Measurements from ENCODE around the gene STAT3.

STAT3 gene

GRCh38 chr17:42317266-42317845, 70.9 kb downstream of the STAT3 start:
- no peaks in the 10 kb centered on the region for H3K27me3 ChIP-seq (ENCODE audit: low read depth)
- no peaks in the 10 kb centered on the region for H3K9me3 ChIP-seq
- H3K4me1 ChIP-seq: peaks cover under 1% of the 10 kb centered on the region; the same call in 1 of the 2 replicates
- H3K4me3 ChIP-seq: no peak overlapping the region
- in situ Hi-C loops (cut with MboI; ENCODE audit: low sequenced_read_pairs): no loop called here
- DNase-seq (ENCODE audit: low spot score in 2 of 2): no peak
- peaks cover 35% of the 10 kb centered on the region for H3K36me3 ChIP-seq (replicated peaks)

- in situ Hi-C loops (cut with MboI; ENCODE audit: low sequenced_read_pairs): no loop called here
Observed at GRCh38 chr17:42316755-42317154, 71.5 kb downstream of the STAT3 start.

DNA sequence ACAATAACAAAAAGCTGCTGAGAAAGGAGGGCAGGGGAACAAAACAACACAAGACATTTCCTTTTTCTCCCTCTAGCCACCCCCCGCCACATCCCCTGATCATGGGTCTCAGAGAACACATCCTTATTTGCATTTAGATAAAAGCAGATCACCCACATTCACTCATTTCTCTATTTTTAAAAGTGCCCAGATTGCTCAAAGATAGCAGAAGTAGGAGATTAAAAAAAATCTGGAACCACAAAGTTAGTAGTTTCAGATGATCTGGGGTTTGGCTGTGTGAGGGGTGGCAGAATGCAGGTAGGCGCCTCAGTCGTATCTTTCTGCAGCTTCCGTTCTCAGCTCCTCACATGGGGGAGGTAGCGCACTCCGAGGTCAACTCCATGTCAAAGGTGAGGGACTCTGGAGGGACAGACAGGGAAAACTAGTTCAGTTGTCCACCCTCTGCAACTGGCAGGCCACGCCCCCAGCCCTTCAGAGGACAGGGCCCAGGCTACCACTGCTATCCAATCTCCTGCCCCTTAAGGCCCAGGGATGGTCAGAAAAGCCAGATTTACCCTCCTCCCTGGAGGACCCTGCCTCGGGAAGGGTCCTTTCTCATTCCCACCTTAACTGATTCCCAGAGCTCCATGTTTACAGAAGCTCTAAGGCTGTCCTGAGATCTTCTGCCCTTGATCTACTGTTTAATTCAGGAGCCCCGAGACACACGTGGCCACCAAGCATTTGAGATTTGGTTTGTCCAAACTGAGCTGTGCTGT, 72.7 kb downstream of the STAT3 start:
- no peaks in the 10 kb centered on the region for H3K9me3 ChIP-seq
- peaks cover 31% of the 10 kb centered on the region for H3K36me3 ChIP-seq (replicated peaks)
- DNase-seq (ENCODE audit: low spot score in 2 of 2): no peak
- in situ Hi-C loops (cut with MboI; ENCODE audit: low sequenced_read_pairs): no loop called here
- no peaks in the 10 kb centered on the region for H3K27me3 ChIP-seq (ENCODE audit: low read depth)
- no peak overlapping the region for H3K4me3 ChIP-seq
- peaks cover 3% of the 10 kb centered on the region for H3K4me1 ChIP-seq

More at GRCh38 chr17:42316755-42317154, 71.5 kb downstream of the STAT3 start:
- Histone ChIP-seq H3K4me3 (no peak overlapping the region), H3K9me3 (no peaks in the 10 kb centered on the region), H3K4me1 (peaks cover 3% of the 10 kb centered on the region), H3K27me3 (ENCODE audit: low read depth) (no peaks in the 10 kb centered on the region), H3K36me3 (replicated peaks) (peaks cover 30% of the 10 kb centered on the region)
- DNase-seq (ENCODE audit: low spot score in 2 of 2): no peak

DNA sequence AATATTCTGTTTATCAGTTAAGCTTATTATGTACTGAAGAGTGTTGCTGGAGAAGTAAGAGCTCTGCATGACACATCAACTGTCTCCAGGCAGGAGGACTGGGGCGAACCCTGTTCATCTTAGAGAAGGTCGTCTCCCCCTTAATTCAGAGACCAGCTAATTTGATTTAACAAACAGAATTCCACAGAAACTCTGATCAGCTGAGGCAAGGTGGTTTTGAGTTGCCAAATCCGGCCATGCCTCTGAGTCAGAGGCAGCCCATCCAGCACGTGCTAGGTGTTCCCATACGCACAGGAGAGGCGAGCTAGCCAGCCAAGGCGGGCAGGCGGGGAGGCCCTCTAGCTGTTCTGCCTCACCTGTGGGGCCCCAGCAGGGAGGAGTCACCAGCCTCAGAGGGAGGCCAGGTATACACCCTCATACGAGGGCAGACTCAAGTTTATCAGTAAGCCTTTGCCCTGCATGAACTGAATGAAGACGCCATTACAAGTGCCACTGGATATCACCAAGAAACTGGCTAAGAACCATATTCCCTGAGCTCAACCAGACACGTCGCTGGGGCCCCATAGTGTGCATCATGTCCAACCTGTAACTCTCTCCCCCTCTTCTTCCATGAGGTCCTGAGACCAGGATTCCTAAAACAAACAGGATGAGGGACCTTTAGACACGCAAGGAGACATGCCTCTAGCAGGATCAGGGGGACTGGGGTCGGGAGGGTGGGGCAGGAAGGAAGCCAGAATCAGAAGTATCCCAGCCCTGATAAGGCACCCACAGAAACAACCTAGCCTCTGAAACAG, 74.3 kb downstream of the STAT3 start:
- Histone ChIP-seq H3K4me1 (peaks cover 3% of the 10 kb centered on the region), H3K36me3 (replicated peaks) (peaks cover 24% of the 10 kb centered on the region), H3K27me3 (ENCODE audit: low read depth) (no peaks in the 10 kb centered on the region), H3K4me3 (no peak overlapping the region), H3K9me3 (no peaks in the 10 kb centered on the region)
- DNase-seq (ENCODE audit: low spot score in 2 of 2): no peak
- in situ Hi-C loops (cut with MboI; ENCODE audit: low sequenced_read_pairs): no loop called here

- no peaks in the 10 kb centered on the region for H3K27me3 ChIP-seq (ENCODE audit: low read depth)
- in situ Hi-C loops (cut with MboI; ENCODE audit: low sequenced_read_pairs): no loop called here
- peaks cover 3% of the 10 kb centered on the region for H3K4me1 ChIP-seq
- H3K9me3 ChIP-seq: no peaks in the 10 kb centered on the region
- peaks cover 21% of the 10 kb centered on the region for H3K36me3 ChIP-seq (replicated peaks)
- no peak overlapping the region for H3K4me3 ChIP-seq
- no peak for DNase-seq (ENCODE audit: low spot score in 2 of 2)
Observed at GRCh38 chr17:42313389-42313772, 74.9 kb downstream of the STAT3 start.

DNA sequence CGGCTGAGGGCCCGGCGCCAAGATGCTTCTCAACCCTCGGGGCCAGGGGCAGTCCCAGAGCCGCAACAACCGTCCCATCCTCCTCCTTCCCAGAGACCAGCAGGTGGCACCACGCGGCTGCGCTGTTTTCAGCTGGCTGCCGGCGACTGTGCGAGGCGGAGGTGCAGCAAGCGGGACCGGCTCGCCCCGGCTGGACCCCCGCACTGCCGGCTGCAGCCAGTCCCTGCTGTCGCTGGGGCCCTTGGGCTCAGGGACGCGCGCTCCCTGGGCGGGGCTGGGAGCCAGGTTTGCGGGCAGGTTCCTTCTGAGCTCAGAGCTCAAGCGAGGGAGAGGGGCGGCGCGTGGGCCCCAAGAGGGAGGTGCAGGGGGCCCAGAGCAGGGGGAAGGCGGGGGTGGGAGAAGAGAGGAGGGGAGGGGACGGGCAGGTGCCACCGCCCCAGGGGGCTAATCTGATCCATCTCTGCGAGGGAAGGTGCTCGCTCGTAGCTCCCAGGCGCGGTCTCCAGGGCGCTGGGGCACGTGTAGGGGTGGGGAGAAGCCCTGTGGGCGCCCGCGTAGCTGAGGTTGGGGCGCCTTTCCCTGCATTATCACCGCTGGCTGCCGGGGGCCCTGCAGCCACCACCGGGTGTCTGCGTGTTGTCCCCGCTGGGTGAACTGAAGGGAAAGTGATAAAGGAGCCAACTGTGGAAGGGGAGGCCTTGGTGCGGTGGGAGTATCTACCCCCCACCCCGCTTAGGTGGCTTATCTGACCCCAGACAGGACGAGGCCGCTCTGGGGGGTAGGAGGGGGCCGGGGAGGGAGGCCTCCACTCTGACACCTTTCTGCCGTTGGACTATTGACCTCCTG, 75.7 kb downstream of the STAT3 start:
- in situ Hi-C loops (cut with MboI; ENCODE audit: low sequenced_read_pairs): no loop called here
- no peaks in the 10 kb centered on the region for H3K27me3 ChIP-seq (ENCODE audit: low read depth)
- H3K9me3 ChIP-seq: no peaks in the 10 kb centered on the region
- DNase-seq (ENCODE audit: low spot score in 2 of 2): peak; percentile 76 to 91
- H3K4me3 ChIP-seq: peak overlapping the region; percentile 18
- peaks cover 3% of the 10 kb centered on the region for H3K4me1 ChIP-seq
- H3K36me3 ChIP-seq (replicated peaks): peaks cover 21% of the 10 kb centered on the region

- Histone ChIP-seq H3K9me3 (no peaks in the 10 kb centered on the region), H3K27me3 (ENCODE audit: low read depth) (no peaks in the 10 kb centered on the region), H3K4me3 (no peak overlapping the region), H3K36me3 (replicated peaks) (peaks cover 21% of the 10 kb centered on the region), H3K4me1 (peaks cover 3% of the 10 kb centered on the region)
- in situ Hi-C loops (cut with MboI; ENCODE audit: low sequenced_read_pairs): no loop called here
- DNase-seq (ENCODE audit: low spot score in 2 of 2): no peak
Observed at GRCh38 chr17:42312035-42312284, 76.3 kb downstream of the STAT3 start.

DNA sequence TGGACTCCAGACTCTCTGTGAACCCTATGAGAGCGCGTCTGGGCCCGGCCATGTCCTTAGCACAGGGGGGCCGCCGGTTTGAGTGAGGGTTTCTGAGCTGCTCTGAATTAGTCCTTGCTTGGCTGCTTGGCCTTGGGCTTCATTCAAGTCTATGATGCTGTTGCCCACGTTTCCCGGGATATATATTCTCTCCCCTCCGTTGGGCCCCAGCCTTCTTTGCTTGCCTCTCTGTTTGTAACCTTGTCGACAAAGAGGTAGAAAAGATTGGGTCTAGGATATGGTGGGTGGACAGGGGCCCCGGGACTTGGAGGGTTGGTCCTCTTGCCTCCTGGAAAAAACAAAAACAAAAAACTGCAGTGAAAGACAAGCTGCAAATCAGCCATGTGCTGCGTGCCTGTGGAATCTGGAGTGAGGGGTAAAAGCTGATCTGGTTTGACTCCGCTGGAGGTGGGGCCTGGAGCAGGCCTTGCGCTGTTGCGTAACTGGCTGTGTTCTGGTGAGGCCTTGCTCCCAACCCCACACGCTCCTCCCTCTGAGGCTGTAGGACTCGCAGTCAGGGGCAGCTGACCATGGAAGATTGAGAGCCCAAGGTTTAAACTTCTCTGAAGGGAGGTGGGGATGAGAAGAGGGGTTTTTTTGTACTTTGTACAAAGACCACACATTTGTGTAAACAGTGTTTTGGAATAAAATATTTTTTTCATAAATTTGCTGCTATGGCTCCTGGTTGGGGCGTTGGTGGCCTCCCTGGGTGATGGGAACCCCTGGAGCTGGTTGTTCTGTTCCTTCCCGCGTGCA, 76.8 kb downstream of the STAT3 start:
- no peak for DNase-seq (ENCODE audit: low spot score in 2 of 2)
- no peaks in the 10 kb centered on the region for H3K9me3 ChIP-seq
- in situ Hi-C loops (cut with MboI; ENCODE audit: low sequenced_read_pairs): no loop called here
- peaks cover 21% of the 10 kb centered on the region for H3K36me3 ChIP-seq (replicated peaks)
- H3K27me3 ChIP-seq (ENCODE audit: low read depth): no peaks in the 10 kb centered on the region
- H3K4me3 ChIP-seq: no peak overlapping the region
- peaks cover 3% of the 10 kb centered on the region for H3K4me1 ChIP-seq

GRCh38 chr17:42310787-42311215, 77.4 kb downstream of the STAT3 start:
- Histone ChIP-seq H3K4me3 (no peak overlapping the region), H3K36me3 (replicated peaks) (peaks cover 17% of the 10 kb centered on the region), H3K27me3 (ENCODE audit: low read depth) (no peaks in the 10 kb centered on the region), H3K4me1 (peaks cover 3% of the 10 kb centered on the region), H3K9me3 (no peaks in the 10 kb centered on the region)
- in situ Hi-C loops (cut with MboI; ENCODE audit: low sequenced_read_pairs): no loop called here
- DNase-seq (ENCODE audit: low spot score in 2 of 2): no peak

DNA sequence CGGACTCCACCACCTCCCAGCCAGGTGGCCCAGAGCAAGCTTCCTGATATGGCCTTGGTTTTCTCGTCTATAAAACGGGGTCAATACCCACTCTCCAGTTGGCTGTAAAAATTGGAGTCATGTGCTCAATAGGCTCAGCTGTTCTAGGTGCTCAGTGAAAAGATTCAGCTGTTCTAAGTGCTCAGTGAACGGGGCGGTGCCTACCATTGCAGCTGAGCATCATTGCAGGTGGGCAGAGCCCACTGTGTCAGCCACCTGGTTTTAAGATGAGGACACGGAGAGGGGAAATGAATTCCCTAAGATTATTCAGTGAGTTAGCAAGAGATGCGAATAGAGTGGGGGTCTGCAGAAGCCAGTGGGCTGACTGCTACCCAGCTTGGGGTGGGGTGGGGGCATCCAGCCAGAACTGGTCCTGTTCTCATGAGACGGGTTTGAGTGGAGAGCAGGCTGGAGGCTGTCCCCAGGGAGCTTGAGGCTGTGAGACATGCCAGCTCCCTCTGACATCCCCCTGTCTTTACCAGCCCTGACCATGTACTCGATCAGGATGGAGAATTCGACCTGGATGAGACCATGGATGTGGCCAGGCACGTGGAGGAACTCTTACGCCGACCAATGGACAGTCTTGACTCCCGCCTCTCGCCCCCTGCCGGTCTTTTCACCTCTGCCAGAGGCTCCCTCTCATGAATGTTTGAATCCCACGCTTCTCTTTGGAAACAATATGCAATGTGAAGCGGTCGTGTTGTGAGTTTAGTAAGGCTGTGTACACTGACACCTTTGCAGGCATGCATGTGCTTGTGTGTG, 78.1 kb downstream of the STAT3 start:
- H3K4me1 ChIP-seq: peaks cover 3% of the 10 kb centered on the region

DNA sequence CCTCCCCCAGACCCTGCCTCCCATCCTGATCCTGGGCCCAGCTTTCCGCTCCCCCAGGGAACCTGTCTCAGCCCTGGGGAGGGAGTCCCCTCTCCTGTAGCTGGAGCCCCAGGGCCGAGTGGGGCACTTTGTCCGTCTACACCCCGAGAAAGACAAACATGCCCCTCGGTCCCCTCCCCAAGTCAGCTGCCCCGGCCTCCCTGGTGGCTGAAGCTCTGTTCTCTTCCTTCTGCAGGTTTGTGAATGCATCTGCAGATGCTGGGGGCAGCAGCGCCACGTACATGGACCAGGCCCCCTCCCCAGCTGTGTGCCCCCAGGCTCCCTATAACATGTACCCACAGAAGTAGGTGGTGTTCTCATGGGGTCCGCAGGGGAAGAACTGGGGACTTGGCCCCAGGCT, 79.1 kb downstream of the STAT3 start:
- H3K36me3 ChIP-seq (replicated peaks): peaks cover 10% of the 10 kb centered on the region
- H3K27me3 ChIP-seq (ENCODE audit: low read depth): no peaks in the 10 kb centered on the region
- no peak overlapping the region for H3K4me3 ChIP-seq
- DNase-seq (ENCODE audit: low spot score in 2 of 2): no peak
- H3K9me3 ChIP-seq: no peaks in the 10 kb centered on the region
- in situ Hi-C loops (cut with MboI; ENCODE audit: low sequenced_read_pairs): no loop called here
- peaks cover 3% of the 10 kb centered on the region for H3K4me1 ChIP-seq

More for the DNA sequence above, 78.1 kb downstream of the STAT3 start:
- no peaks in the 10 kb centered on the region for H3K9me3 ChIP-seq
- no peaks in the 10 kb centered on the region for H3K27me3 ChIP-seq (ENCODE audit: low read depth)
- no peak for DNase-seq (ENCODE audit: low spot score in 2 of 2)
- H3K36me3 ChIP-seq (replicated peaks): peaks cover 12% of the 10 kb centered on the region
- in situ Hi-C loops (cut with MboI; ENCODE audit: low sequenced_read_pairs): no loop called here
- H3K4me3 ChIP-seq: no peak overlapping the region

- Histone ChIP-seq H3K4me3 (no peak overlapping the region), H3K4me1 (peaks cover 3% of the 10 kb centered on the region), H3K27me3 (ENCODE audit: low read depth) (no peaks in the 10 kb centered on the region), H3K36me3 (replicated peaks) (peaks cover 7% of the 10 kb centered on the region), H3K9me3 (no peaks in the 10 kb centered on the region)
- in situ Hi-C loops (cut with MboI; ENCODE audit: low sequenced_read_pairs): no loop called here
- DNase-seq (ENCODE audit: low spot score in 2 of 2): no peak
Observed at GRCh38 chr17:42308446-42308845, 79.8 kb downstream of the STAT3 start.
